ENCODE data around the gene ICAM1.
A peak's percentile ranks its signal among the peaks of the same experiment; 100 is the strongest.

ICAM1 gene

GRCh38 chr19:10295305-10295846, 24.5 kb downstream of the ICAM1 start:
- DNase-seq = no peak

GRCh38 chr19:10295847-10296591, 25.1 kb downstream of the ICAM1 start:
- no peak for DNase-seq

DNA sequence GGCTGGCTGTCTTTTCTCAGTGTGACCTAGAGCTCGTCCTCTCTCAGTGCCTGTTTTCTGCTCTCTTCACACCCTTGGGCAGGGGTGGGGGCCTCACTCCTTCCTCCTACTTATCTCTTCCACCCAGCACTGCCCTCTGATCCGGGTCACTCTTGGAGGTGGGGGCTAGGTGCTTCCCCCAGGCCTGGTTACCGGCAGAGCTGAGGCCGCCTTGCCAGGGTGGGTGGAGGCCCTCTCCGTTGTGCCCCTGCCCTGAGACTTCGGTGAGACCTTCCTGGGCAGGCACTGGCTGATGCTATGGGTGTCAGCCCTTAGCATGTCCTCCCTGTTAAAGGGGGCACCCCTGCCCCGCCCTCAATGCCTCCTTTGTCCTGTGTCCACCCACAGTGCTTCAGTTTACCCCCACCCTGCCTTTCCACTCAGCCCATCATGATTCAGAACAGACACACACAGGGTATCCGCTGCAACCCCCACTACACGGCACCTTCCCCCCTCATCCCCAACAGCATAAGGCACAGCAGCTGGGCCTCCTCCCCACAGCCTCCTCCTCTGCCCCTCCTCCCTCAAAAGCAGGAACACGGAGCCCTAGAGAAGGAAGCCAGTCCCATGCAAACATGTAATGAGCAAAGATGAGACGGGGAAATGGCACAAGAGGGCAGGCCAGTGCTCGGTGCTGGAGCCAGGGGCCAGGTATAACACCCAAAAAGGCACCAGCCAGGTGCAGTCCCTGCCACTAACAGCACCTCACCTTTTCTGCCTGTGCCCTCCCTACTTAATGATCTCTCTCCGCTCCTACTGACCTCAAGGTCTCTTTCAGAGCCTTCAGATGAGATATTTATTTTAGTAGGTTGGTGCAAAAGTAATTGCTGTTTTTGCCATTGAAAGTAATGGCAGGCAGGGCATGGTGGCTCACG, 28.9 kb downstream of the ICAM1 start:
- peak; percentile 52 for DNase-seq

GRCh38 chr19:10305139-10305806, 34.4 kb downstream of the ICAM1 start:
- peak; percentile 12 for DNase-seq

GRCh38 chr19:10306327-10306726, 35.4 kb downstream of the ICAM1 start:
- DNase-seq = no peak

DNA sequence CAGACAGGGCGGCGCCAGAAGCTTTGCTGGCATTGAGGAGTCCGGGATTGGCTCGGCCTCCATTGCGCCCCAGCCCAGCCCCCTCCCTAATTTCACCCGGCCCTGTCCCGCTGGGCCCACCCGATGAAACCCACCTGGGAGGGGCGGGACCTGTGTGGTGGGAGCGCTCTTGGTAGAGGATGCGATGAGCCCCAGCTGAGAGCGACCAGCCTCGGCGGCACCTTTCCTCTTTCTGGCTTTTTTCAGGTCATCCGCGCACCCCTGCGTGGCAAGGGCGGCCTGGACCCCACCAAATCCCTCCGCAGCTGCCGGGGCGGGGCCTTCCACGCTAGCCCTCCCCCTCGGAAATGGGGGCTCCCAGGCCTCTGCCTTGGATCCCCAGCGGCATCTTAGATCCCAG, 38.5 kb downstream of the ICAM1 start, which contains the start of gene ZGLP1:
Gene ZGLP1, minus strand, starts transcription at position 393 of the 400 bp plus-strand sequence.
- no peak for DNase-seq

DNA sequence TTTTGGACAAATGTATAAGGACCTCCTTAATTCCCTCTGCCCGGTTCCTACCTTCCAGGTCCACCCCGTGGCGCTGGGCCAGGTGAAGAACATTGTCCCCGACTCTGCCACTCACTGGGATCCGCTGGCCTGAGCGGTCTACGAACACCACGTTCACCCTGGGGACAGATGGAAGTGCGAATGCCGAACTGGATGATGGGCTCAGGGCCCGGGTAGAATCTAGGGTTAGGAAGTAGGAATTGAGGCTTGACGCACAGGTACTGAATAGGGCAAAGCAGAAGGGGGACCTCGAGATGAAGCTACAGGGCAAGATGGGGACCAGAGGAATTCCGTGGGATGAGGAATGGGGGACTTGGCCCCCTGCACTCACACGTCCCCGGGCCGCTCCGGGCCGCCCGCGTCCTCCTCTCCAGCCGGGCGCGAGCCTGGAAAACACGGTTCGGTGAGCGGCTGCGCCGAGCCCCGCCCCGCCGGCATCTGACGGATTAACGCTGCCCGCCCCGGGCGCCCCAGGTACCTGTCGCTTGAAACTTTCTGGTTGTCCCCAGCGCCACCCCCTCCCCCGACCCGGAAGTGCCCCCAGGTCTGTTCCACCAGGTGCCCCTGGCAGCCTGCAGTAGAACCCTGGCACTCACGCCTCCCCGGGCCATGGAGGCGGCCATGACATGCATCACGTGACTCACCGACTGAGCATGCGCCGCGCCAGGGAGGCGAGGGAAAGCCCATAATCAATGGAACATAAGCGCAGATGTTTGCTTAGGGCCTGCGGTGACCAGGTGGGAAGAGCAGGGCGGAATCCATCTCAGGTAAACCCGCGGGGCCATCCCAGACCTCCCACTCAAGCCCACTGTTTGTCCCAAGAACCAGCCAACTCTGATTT, 44.7 kb downstream of the ICAM1 start, which contains the start of gene FDX2:
Gene FDX2, minus strand, starts transcription at position 681 of the 880 bp plus-strand sequence. Its CDS starts 19 bp downstream, at position 662.
- peak; percentile 87 for DNase-seq

DNA sequence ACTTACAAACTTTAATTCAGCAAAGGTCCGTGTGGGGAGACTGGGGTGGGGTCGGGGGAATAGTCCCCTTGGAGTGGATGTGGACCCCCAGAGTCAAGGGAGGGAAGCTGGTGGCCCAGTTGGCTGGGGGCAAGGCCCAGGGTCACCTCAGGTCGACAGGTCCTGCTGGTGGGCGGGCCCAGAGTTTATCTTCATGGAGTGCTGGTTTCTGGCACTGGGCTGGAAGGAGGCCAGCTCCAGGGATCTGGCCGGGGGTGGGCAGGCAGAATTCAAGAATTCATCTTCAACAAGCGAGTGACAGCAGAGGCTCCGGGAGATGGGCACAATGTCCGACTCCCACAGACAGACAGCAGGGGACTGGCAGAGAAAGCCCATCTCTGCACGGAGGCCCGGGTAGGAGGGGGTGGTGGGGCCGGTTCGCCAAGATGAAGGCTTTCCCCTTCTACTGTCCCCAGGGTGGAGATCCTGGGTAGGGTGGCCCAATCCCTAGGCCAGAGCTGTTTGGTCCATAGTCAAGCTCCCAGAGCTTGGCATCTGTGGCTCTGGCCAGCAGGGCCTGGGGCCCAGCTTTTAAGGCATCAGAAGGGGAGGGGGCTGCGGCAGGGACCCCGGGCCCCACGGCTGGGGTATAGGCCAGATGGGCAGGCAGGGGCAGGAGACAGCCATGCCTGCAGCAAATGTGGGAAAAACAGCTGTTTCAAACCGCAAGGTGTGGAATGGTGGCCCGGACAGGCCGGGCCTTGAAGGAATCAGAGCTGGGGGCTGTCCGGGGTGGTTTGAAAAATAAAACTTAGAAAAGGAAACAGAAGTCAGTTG, 45.5 kb downstream of the ICAM1 start:
- no peak for DNase-seq

GRCh38 chr19:10317045-10317856, 46.3 kb downstream of the ICAM1 start:
- DNase-seq = no peak

- DNase-seq = no peak
Measured at GRCh38 chr19:10317857-10318462, 47.0 kb downstream of the ICAM1 start.

DNA sequence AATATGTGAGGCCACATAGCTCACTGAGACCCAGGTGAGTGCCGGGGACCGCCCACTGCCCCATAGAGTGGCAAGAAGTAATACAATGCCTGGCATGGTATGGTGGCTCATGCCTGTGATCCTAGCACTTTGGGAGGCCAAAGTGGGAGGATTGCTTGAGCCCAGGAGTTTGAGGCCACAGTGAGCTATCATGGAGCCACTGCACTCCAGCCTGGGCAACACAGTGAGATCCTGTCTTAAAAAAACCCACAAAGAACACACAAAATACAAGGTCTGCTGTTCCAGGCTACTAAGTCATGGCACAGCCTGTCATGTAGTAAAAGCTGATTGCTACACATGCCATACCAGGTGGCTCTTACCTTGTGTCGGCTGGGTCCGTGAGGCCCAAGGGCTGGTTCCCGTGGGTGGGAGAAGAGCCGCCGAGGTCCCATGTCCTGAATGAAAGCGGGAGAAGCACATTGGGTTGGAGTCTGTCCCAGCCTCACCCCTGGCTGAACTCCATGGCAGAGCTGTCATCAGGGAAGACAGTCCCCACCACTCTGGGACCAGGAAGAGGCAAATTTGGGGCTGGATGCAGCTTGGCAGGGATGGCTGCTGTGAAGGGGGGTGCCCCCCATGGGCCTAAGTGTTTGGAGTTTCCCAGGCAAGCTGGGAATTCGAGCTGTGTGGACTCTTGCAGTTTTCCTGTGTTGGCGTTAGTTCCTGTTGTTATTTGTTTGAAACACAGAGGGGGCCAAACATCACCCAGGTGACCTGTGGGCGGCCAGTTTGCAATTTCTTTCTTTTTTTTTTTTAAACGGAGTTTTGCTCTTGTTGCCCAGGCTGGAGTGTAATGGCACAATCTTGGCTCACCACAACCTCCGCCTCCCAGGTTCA, 48.1 kb downstream of the ICAM1 start:
- no peak for DNase-seq

DNA sequence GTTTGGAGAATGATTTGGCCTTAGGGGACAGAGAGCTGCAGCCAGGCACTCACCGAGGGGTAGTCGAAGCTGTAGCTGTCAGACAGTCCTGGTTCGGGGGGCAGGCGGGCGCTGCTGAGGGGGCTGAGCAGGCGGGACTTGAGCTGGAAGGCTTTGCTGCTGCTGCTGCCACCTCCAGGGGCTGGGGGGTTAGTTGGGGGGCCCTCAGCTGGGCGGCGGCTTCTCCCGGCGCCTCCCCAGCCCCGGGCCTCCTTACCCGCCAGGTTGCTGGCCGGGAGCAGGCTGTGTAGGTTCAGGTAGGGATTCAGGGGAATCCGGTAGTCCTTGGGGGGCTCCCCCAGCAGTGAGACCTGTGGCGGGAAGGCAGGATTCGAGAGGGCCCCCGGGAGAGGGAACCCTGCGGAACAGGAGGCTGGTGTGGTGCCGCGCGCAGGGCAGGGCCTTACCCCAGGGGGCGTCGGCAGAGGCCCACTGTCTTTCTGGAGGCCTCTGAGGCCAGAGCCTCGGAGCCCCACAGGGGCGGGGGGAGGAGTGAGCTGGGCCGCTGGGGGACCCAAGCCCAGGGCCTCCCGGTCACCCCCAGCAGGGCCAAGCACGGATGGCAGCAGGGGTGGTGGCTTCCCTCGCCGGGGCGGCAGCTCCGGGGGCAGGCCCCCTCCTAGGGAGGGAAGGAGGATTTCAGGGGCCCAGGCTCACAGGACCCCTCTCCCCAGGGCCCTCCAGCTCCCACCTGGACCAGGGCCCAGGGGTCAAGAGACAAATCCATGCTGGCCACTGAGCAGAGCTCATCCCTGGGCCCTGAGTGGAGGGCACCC, 49.9 kb downstream of the ICAM1 start:
- no peak for DNase-seq

DNA sequence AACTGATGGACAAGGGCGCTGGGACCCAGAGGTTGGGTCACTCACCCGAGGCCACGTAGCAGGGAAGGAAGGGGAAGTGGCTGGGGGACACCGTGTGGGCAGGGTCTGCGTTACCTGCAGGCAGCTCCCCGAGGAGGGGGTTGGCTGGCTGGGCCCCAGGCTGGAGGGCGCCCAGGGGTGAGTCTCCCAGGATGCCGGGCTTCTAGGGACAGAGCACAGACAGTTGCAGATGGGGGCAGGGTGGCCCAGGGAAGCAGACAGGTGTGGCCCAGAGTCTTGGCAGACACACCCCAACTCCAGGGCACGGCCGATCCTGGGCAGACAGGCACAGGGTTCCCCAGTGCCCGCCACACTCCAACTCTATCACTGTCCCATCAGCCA, 50.5 kb downstream of the ICAM1 start:
- DNase-seq = no peak

- no peak for DNase-seq
Measured at GRCh38 chr19:10321874-10322835, 51.2 kb downstream of the ICAM1 start.

- DNase-seq = no peak
Measured at GRCh38 chr19:10325732-10326131, 54.8 kb downstream of the ICAM1 start.

DNA sequence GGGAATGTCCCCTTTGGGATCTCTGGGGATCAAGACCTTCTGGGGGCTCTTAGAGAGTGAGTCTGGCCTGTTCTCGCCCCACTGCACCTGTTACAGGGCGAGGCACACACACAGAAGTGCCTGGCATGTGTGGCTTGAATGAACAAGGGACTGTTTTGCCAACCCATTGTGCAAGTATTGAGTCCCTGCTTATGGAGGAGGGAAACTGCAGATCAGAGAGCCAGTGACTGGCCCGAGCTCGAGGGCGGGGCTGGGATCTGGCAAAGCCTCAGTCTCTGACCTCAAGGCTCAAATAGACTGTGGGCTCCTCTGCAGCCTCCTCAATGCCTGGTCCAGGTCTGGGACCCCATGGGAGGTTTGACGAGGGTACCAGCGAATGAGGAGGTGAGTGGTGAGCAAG, 56.9 kb downstream of the ICAM1 start:
- DNase-seq = no peak

Measured in NCI-H2171 (cell line).